Hepatocyte (in vitro differentiated cells): Measurements from ENCODE around the gene HOXB6.

ENCODE experiments used
- CTCF ChIP-seq: fragments of 200-600 bp; sonication (generic); IDR thresholded peaks from 2 replicates; pipeline ENCODE4 v1.5.1; 2016; ENCODE audit warnings: antibody characterized with exemption, mild to moderate bottlenecking; ENCODE audit not compliant: poor library complexity
- EZH2phosphoT487 ChIP-seq: fragments of 200-600 bp; sonication (generic); IDR thresholded peaks from one replicate; pipeline ENCODE4 v1.6.1; 2018; ENCODE audit warnings: antibody characterized with exemption, mild to moderate bottlenecking, low read depth, moderate library complexity; ENCODE audit not compliant: unreplicated experiment, severe bottlenecking

- TF ChIP-seq CTCF = no peak
- no peak for TF ChIP-seq EZH2phosphoT487
Observed at GRCh38 chr17:48604770-48605329, at the start of gene HOXB6.
